Mucosa of descending colon (tissue), 3 donors: ENCODE data around the gene MUC5B. TPM values are rescaled to one million over a fixed set of nuclear protein-coding genes. Genes with fewer than 3 reads are reported as not detected.
A peak's percentile ranks its signal among the peaks of the same experiment; 100 is the strongest.

Source experiments
- ATAC-seq: fragments of 200-7000 bp; cut with Tn5 transposase; one replicate; pipeline ENCODE4 v1.9.1; 2020; ENCODE audit warnings: mild to moderate bottlenecking, moderate library complexity
- DNase-seq, 3 donors: peaks; one replicate each; pipeline ENCODE4 v3.0.0-alpha.2; 2020
- H3K36me3 ChIP-seq: fragments of 200-600 bp; one replicate; pipeline ENCODE4 v1.8.0; 2021; ENCODE audit warnings: low read depth, mild to moderate bottlenecking
- H3K4me1 ChIP-seq: fragments of 200-600 bp; one replicate; pipeline ENCODE4 v1.8.0; 2021; ENCODE audit warnings: low read depth, mild to moderate bottlenecking
- H3K4me3 ChIP-seq: fragments of 200-600 bp; one replicate; pipeline ENCODE4 v1.8.0; 2021; ENCODE audit warnings: mild to moderate bottlenecking
- H3K9me3 ChIP-seq: fragments of 200-600 bp; one replicate; pipeline ENCODE4 v1.8.0; 2021; ENCODE audit warnings: mild to moderate bottlenecking
- intact Hi-C, 2 donors: fragments of 100-400 bp; cut with DNase I in 1 of 2; cut with micrococcal nuclease in 1 of 2; formaldehyde crosslinking; loops; one replicate each; pipeline versions ENCODE4 v1.11.0 to v1.11.1; 2022; cut with DNase I, micrococcal nuclease
- microRNA-seq: library from miRNA; unstranded; fragments of <30 nt; microRNA quantifications from one replicate; pipeline ENCODE4, GENCODE V29; 2019
- total RNA-seq, 3 donors: library from RNA; stranded (reverse); fragmentation: NEBNext Ultra II Directional in 2 of 3; extraction: Animal tissue kit (Norgen Biotek cat#: 25700) in 2 of 3; gene quantifications; one replicate each; pipeline versions ENCODE4 v1.2.1 to v1.2.4, GENCODE V29; 2021 to 2023
- TF ChIP-seq, protein P1 (sequence below): fragments of 200-600 bp; IDR thresholded peaks from one replicate; pipeline ENCODE4 v1.8.0; 2022; ENCODE audit warnings: antibody characterized with exemption, mild to moderate bottlenecking
- donor health status: DM: no; HTN: no; CAD: no; lungs with moderate emphysema.
- donor health status: DM: no; HTN: no; CAD: no.
- donor health status: DM: no; HTN: yes; CAD: no.

The MUC5B gene
- total RNA-seq, 3 donors from 2014 or later = 133 to 431 (median 135) TPM

DNA sequence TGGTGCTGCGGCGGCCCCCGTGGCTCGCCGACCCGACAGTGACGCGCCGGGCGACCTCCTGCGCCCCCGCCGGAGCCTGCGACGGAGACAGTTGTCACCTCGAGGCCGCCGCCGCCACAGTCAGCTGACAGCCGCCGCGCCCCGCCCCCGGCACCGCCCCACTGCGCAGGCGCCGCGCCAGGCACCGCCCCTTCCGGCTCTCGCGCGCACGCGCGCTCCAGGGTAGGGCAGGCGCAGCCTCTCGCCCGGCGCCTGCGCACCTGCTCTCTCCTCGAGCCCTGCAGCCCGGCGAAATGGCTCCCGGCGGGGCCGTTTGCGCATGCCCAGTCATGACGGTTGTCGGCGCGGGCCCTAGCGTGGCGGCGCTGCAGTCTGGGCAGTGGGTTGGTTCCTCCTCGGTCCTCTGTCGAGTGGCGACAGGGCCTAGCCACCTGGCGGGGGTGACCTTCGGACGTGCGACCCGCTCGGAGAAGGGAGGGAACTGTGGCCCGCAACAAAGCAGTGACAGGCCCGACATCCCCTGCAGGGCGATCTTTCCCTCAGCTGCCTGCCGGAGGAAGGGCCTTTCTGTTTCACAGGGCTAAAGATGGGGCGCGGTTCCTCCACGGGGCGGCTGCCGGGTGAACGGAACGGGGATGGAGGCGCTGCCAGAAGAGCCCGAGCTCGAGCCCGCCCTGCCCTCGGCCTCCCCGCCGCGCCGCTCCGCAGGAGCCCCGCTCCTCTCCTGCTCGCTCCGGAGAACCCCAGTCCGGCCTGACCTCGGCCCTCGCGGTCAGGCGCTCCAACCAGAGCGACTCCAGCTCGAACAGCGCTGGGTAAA, 86.8 kb downstream of the MUC5B start, which contains the start of gene TOLLIP:
Gene TOLLIP, minus strand, starts transcription at position 135 of the 820 bp plus-strand sequence. Its CDS starts 134 bp downstream, at position 1.
- DNase-seq = peak; percentile 94 to 99 (median 97)
- ATAC-seq = peak; percentile 95
- intact Hi-C loops = no loop called here
- Histone ChIP-seq H3K4me3 (peak within 1 kb of the TSS; percentile 61), H3K9me3 (peaks cover 3% of the 10 kb centered on the region), H3K4me1 (peaks cover 36% of the 10 kb centered on the region), H3K36me3 (no peaks in the 10 kb centered on the region)
- TF ChIP-seq, protein P1, sequence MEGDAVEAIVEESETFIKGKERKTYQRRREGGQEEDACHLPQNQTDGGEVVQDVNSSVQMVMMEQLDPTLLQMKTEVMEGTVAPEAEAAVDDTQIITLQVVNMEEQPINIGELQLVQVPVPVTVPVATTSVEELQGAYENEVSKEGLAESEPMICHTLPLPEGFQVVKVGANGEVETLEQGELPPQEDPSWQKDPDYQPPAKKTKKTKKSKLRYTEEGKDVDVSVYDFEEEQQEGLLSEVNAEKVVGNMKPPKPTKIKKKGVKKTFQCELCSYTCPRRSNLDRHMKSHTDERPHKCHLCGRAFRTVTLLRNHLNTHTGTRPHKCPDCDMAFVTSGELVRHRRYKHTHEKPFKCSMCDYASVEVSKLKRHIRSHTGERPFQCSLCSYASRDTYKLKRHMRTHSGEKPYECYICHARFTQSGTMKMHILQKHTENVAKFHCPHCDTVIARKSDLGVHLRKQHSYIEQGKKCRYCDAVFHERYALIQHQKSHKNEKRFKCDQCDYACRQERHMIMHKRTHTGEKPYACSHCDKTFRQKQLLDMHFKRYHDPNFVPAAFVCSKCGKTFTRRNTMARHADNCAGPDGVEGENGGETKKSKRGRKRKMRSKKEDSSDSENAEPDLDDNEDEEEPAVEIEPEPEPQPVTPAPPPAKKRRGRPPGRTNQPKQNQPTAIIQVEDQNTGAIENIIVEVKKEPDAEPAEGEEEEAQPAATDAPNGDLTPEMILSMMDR = no peak

- peaks cover 3% of the 10 kb centered on the region for H3K9me3 ChIP-seq
- peaks cover 31% of the 10 kb centered on the region for H3K4me1 ChIP-seq
- DNase-seq = peak in 1 of 3 donors; percentile 51
- H3K4me3 ChIP-seq = peak overlapping the region; percentile 61
- peak; percentile 24 for ATAC-seq
- H3K36me3 ChIP-seq = no peaks in the 10 kb centered on the region
- TF ChIP-seq, protein P1 = no peak
- intact Hi-C loops = no loop called here
These were observed 87.4 kb downstream of the MUC5B start for GRCh38 chr11:1310318-1310687.

GRCh38 chr11:1310772-1311468, 88.1 kb downstream of the MUC5B start:
- H3K4me1 ChIP-seq = peaks cover 27% of the 10 kb centered on the region
- no peak overlapping the region for H3K4me3 ChIP-seq
- TF ChIP-seq, protein P1 = no peak
- no peaks in the 10 kb centered on the region for H3K36me3 ChIP-seq
- DNase-seq = peak in 2 of 3 donors; percentile 45 to 63
- ATAC-seq = no peak
- H3K9me3 ChIP-seq = peaks cover 3% of the 10 kb centered on the region
- intact Hi-C loops = no loop called here

Small RNA genes lying within 50 kb of the gene (microRNA-seq; reads per million reads assigned to microRNA genes)
- gene MIR6744 = 4.9 reads per million, percentile 22 among the genes with 10 or more reads in this experiment

Other genes starting within 250 kb of the MUC5B start
- gene MUC6, start 186.3 kb upstream of the MUC5B start, total RNA-seq = not detected
- gene MUC2, start 148.2 kb upstream of the MUC5B start, total RNA-seq = 1,000 to 10,000 TPM in 2 of 3 donors, 100 to 1,000 TPM in 1; 379 to 1,246 (median 1,109) TPM
- gene MUC5AC, start 65.1 kb upstream of the MUC5B start, total RNA-seq = under 1 TPM in 2 of 3 donors, not detected in 1; 0.03 to 0.63 TPM
- gene TOLLIP, start 86.6 kb downstream of the MUC5B start, total RNA-seq = 10 to 100 TPM; 62.4 to 65.4 (median 62.5) TPM
- 1 to 10 TPM in 1 of 3 donors, under 1 TPM in 2; 0.58 to 4.3 (median 0.60) TPM for gene BRSK2, start 166.9 kb downstream of the MUC5B start, total RNA-seq